H9 (cell line): ENCODE data around the gene ARHGAP29. TPM values are rescaled to one million over a fixed set of nuclear protein-coding genes. Genes with fewer than 3 reads are reported as not detected.

Experiments
- DNase-seq: peaks from one replicate; pipeline ENCODE4 v3.0.0-alpha.2; 2017
- H2AFZ ChIP-seq: one replicate; pipeline ENCODE4 v1.6.1; 2013; ENCODE audit warnings: mild to moderate bottlenecking, low read length, control low read depth, moderate library complexity
- H2AK5ac ChIP-seq: 2 replicates; pipeline ENCODE4 v1.6.1; 2013; ENCODE audit warnings: low read length, control low read depth, mixed read lengths; ENCODE audit not compliant: insufficient read length
- H2BK120ac ChIP-seq: one replicate; pipeline ENCODE4 v1.6.1; 2013; ENCODE audit warnings: low read depth, mild to moderate bottlenecking, low read length, control low read depth, inconsistent platforms; ENCODE audit not compliant: poor library complexity, severe bottlenecking
- H2BK12ac ChIP-seq: 2 replicates; pipeline ENCODE4 v1.6.1; 2013; ENCODE audit warnings: low read length, control low read depth, mixed read lengths, low read depth; ENCODE audit not compliant: insufficient read length
- H2BK15ac ChIP-seq: 2 replicates; pipeline ENCODE4 v1.6.1; 2013; ENCODE audit warnings: low read depth, low read length, control low read depth
- H2BK20ac ChIP-seq: one replicate; pipeline ENCODE4 v1.6.1; 2013; ENCODE audit warnings: low read depth, mild to moderate bottlenecking, low read length, control low read depth, inconsistent platforms; ENCODE audit not compliant: poor library complexity, severe bottlenecking
- H2BK5ac ChIP-seq: 2 replicates; pipeline ENCODE4 v1.6.1; 2013; ENCODE audit warnings: low read length, control low read depth, mixed read lengths; ENCODE audit not compliant: insufficient read length
- H3K14ac ChIP-seq: 2 replicates; pipeline ENCODE4 v1.6.1; 2013; ENCODE audit warnings: low read length, control low read depth; ENCODE audit not compliant: insufficient read depth
- H3K18ac ChIP-seq: 2 replicates; pipeline ENCODE4 v1.6.1; 2013; ENCODE audit warnings: low read depth, mild to moderate bottlenecking, mixed read lengths, low read length, control low read depth; ENCODE audit not compliant: insufficient read length
- H3K23ac ChIP-seq: 2 replicates; pipeline ENCODE4 v1.6.1; 2013; ENCODE audit warnings: low read length, control low read depth, mixed read lengths, low read depth; ENCODE audit not compliant: insufficient read length
- H3K23me2 ChIP-seq: 2 replicates; pipeline ENCODE4 v1.6.1; 2013; ENCODE audit warnings: low read depth, mild to moderate bottlenecking, mixed read lengths, low read length, control low read depth; ENCODE audit not compliant: insufficient read length, poor library complexity, severe bottlenecking
- H3K27ac ChIP-seq: 2 replicates; pipeline ENCODE4 v1.5.1; 2013; ENCODE audit warnings: low read length, control low read depth, mixed read lengths, low read depth; ENCODE audit not compliant: insufficient read length
- H3K27me3 ChIP-seq: 2 replicates; pipeline ENCODE4 v1.6.1; 2013; ENCODE audit warnings: low read length, control low read depth, inconsistent platforms; ENCODE audit not compliant: insufficient read depth
- H3K4ac ChIP-seq: 2 replicates; pipeline ENCODE4 v1.6.1; 2013; ENCODE audit warnings: low read depth, mild to moderate bottlenecking, control low read depth, inconsistent platforms, low read length, moderate library complexity
- H3K4me1 ChIP-seq: 2 replicates; pipeline ENCODE4 v1.6.1; 2013; ENCODE audit warnings: low read length, control low read depth, inconsistent platforms; ENCODE audit not compliant: insufficient read depth
- H3K4me2 ChIP-seq: 2 replicates; pipeline ENCODE4 v1.6.1; 2013; ENCODE audit warnings: low read length, control low read depth, mixed read lengths; ENCODE audit not compliant: insufficient read length, insufficient read depth
- H3K56ac ChIP-seq: 2 replicates; pipeline ENCODE4 v1.6.1; 2013; ENCODE audit warnings: low read depth, mild to moderate bottlenecking, mixed read lengths, low read length, control low read depth; ENCODE audit not compliant: insufficient read length
- H3K79me1 ChIP-seq: 2 replicates; pipeline ENCODE4 v1.6.1; 2013; ENCODE audit warnings: low read depth, mild to moderate bottlenecking, moderate library complexity, low read length, control low read depth, inconsistent platforms; ENCODE audit not compliant: insufficient read depth, poor library complexity, severe bottlenecking
- H3K79me2 ChIP-seq: 2 replicates; pipeline ENCODE4 v1.6.1; 2013; ENCODE audit warnings: low read length, control low read depth, inconsistent platforms; ENCODE audit not compliant: insufficient read depth
- H3K9ac ChIP-seq: 2 replicates; pipeline ENCODE4 v1.6.1; 2013; ENCODE audit warnings: low read length, control low read depth, mixed read lengths; ENCODE audit not compliant: insufficient read length; ENCODE audit errors: extremely low read depth
- H3K9me3 ChIP-seq: one replicate; pipeline ENCODE4 v1.6.1; 2013; ENCODE audit warnings: low read depth, low read length, inconsistent platforms; ENCODE audit not compliant: control insufficient read depth
- H3T11ph ChIP-seq: one replicate; pipeline ENCODE4 v1.6.1; 2013; ENCODE audit warnings: mild to moderate bottlenecking, low read length, control low read depth, inconsistent platforms
- H4K20me1 ChIP-seq: one replicate; pipeline ENCODE4 v1.6.1; 2013; ENCODE audit not compliant: control insufficient read depth, insufficient read length, insufficient read depth
- H4K5ac ChIP-seq: 2 replicates; pipeline ENCODE4 v1.6.1; 2013; ENCODE audit warnings: low read depth, mild to moderate bottlenecking, mixed read lengths, low read length, control low read depth; ENCODE audit not compliant: insufficient read length
- H4K8ac ChIP-seq: replicated peaks from 2 replicates; pipeline ENCODE4 v1.6.1; 2013; ENCODE audit warnings: low read length, control low read depth, mixed read lengths, low read depth; ENCODE audit not compliant: insufficient read length
- H4K91ac ChIP-seq: 2 replicates; pipeline ENCODE4 v1.6.1; 2013; ENCODE audit warnings: low read depth, mild to moderate bottlenecking, moderate library complexity, mixed read lengths, low read length, control low read depth; ENCODE audit not compliant: insufficient read length
- H3K27ac Mint-ChIP-seq, 3 experiments: 2 replicates in 2 of 3; 3 replicates in 1 of 3; pipeline ENCODE4 v1.8.0; 2020 to 2021; ENCODE audit warnings: mixed read lengths in 3 of 3, mild to moderate bottlenecking in 1 of 3, moderate library complexity in 1 of 3
- H3K27me3 Mint-ChIP-seq: 2 replicates; pipeline ENCODE4 v1.8.0; 2021; ENCODE audit warnings: low read depth, mild to moderate bottlenecking, moderate library complexity, mixed read lengths
- H3K36me3 Mint-ChIP-seq, 3 experiments: 2 replicates in 2 of 3; 3 replicates in 1 of 3; pipeline ENCODE4 v1.8.0; 2020 to 2021; ENCODE audit warnings: low read depth in 3 of 3, mixed read lengths in 3 of 3; ENCODE audit not compliant: insufficient read depth in 1 of 3
- H3K4me1 Mint-ChIP-seq, 2 experiments: 2 replicates each; pipeline ENCODE4 v1.8.0; 2020; ENCODE audit warnings: mixed read lengths in 2 of 2
- H3K4me3 Mint-ChIP-seq, 2 experiments: 2 replicates in 1 of 2; 3 replicates in 1 of 2; pipeline ENCODE4 v1.8.0; 2020 to 2021; ENCODE audit warnings: mild to moderate bottlenecking in 2 of 2, mixed read lengths in 2 of 2, moderate library complexity in 1 of 2
- H3K9me3 Mint-ChIP-seq, 2 experiments: 2 replicates in 1 of 2; 3 replicates in 1 of 2; pipeline ENCODE4 v1.8.0; 2020; ENCODE audit warnings: mild to moderate bottlenecking in 2 of 2, mixed read lengths in 2 of 2, moderate library complexity in 1 of 2
- CTCF ChIP-seq: fragments of 200-600 bp; sonication (generic); conservative IDR thresholded peaks from 3 replicates; pipeline ENCODE4 v1.8.0; 2021; ENCODE audit warnings: antibody characterized with exemption, mild to moderate bottlenecking
- WGBS: extraction: QIAGEN DNeasy Blood & Tissue Kit; methylation state at CpG from one replicate; pipeline ENCODE4 v1.1.7; 2013; ENCODE audit warnings: missing lambda C conversion rate, low lambda C conversion rate, mixed read lengths; ENCODE audit not compliant: insufficient read length; ENCODE audit errors: extremely low coverage; 5-methylcytosine and 5-hydroxymethylcytosine counted together
- total RNA-seq: library from RNA; stranded (reverse); gene quantifications from 2 replicates; pipeline ENCODE4 v1.2.1, GENCODE V29; 2021

The ARHGAP29 gene
- total RNA-seq, 1 experiment from 2014 or later: 1.3 TPM

- H2AK5ac ChIP-seq: no peak overlapping the region
- H3K14ac ChIP-seq: no peak overlapping the region
- H3K4me1 ChIP-seq: no peaks in the 10 kb centered on the region
- no peak overlapping the region for H3K23ac ChIP-seq
- no peak overlapping the region for H4K5ac ChIP-seq
- no peaks in the 10 kb centered on the region for H4K20me1 ChIP-seq
- Mint-ChIP-seq H3K27ac (no peak overlapping the region), H3K4me3 (no peak overlapping the region), H3K27me3 (peaks cover 22% of the 10 kb centered on the region), H3K9me3 (no peaks in the 10 kb centered on the region), H3K36me3 (no peaks in the 10 kb centered on the region), H3K4me1 (no peaks in the 10 kb centered on the region)
- no peaks in the 10 kb centered on the region for H3K79me2 ChIP-seq
- no peak overlapping the region for H3K4ac ChIP-seq
- WGBS: no CpG with 5 or more reads among the region's 1 CpG
- DNase-seq: no peak
- no peak overlapping the region for H2BK5ac ChIP-seq
- no peak overlapping the region for H3T11ph ChIP-seq
- no peak overlapping the region for H2BK15ac ChIP-seq
- no peaks in the 10 kb centered on the region for H3K23me2 ChIP-seq
- H2BK20ac ChIP-seq: no peak overlapping the region
- no peak overlapping the region for H2BK120ac ChIP-seq
- no peak overlapping the region for H3K4me2 ChIP-seq
- no peak for TF ChIP-seq CTCF
- H3K27me3 ChIP-seq: no peaks in the 10 kb centered on the region
- H3K9me3 ChIP-seq: no peaks in the 10 kb centered on the region
- H4K8ac ChIP-seq: no peak overlapping the region
- no peak overlapping the region for H3K27ac ChIP-seq
- H3K79me1 ChIP-seq: no peaks in the 10 kb centered on the region
- no peak overlapping the region for H4K91ac ChIP-seq
- no peak overlapping the region for H3K56ac ChIP-seq
- H2AFZ ChIP-seq: no peak overlapping the region
- no peak overlapping the region for H2BK12ac ChIP-seq
- H3K18ac ChIP-seq: no peak overlapping the region
- H3K9ac ChIP-seq: no peak overlapping the region
These were observed 46.1 kb upstream of the ARHGAP29 start for GRCh38 chr1:94283462-94283861.
